Activated naive CD4-positive, alpha-beta T cell treated with anti-CD3 and anti-CD28 coated beads for 36 hours (primary cell): ENCODE data around the gene HMX3. TPM values are rescaled to one million over a fixed set of nuclear protein-coding genes. Genes with fewer than 3 reads are reported as not detected.

Experiments
- CTCF ChIA-PET: fragments of 350-600 bp; sonication (Branson Sonifier 250); formaldehyde crosslinking; loops from one replicate; lab custom pipeline; 2021; ENCODE audit warnings: antibody characterized with exemption; lab: Charles Lee
- DNase-seq: peaks from one replicate; pipeline ENCODE4 v3.0.0-alpha.2; 2020
- H3K27ac Mint-ChIP-seq: one replicate; pipeline ENCODE4 v1.8.0; 2021; ENCODE audit warnings: mild to moderate bottlenecking, mixed read lengths
- H3K27me3 Mint-ChIP-seq: one replicate; pipeline ENCODE4 v1.8.0; 2021; ENCODE audit warnings: low read depth, mixed read lengths
- H3K36me3 Mint-ChIP-seq: one replicate; pipeline ENCODE4 v1.8.0; 2021; ENCODE audit warnings: low read depth, mixed read lengths
- H3K4me1 Mint-ChIP-seq: one replicate; pipeline ENCODE4 v1.8.0; 2021; ENCODE audit warnings: low read depth, mixed read lengths
- H3K4me3 Mint-ChIP-seq: one replicate; pipeline ENCODE4 v1.8.0; 2021; ENCODE audit warnings: mild to moderate bottlenecking, moderate library complexity, mixed read lengths
- H3K9me3 Mint-ChIP-seq: one replicate; pipeline ENCODE4 v1.8.0; 2021; ENCODE audit warnings: mixed read lengths
- intact Hi-C: fragments of 100-400 bp; cut with micrococcal nuclease; formaldehyde crosslinking; loops from one replicate; pipeline ENCODE4 v1.15.1; 2023
- total RNA-seq, 2 experiments: library from RNA; stranded (reverse); gene quantifications; one replicate each; pipeline ENCODE4 v1.2.3, GENCODE V29; 2021

HMX3 gene
- total RNA-seq, 2 experiments from 2014 or later = 0.32 TPM; not detected in 1

DNA sequence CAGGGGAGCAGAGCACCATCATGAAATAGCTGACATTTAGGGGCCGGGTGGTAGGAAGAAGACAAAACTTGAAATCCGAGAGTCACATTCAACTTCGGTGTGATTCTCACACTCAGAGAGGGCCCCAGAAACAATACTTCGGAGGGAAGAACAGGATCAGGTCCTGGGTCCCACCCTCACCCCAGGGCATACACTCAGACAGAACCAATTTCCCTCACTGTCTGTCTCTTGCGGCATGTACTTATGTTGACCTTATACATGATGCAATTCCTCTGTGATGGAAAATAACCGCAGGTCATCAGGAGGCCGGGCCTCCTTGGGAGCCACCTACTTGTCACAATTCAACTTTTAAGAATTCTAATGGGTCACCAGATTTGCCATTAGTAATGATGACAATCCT is 26.3 kb upstream of the HMX3 start:
- H3K4me3 Mint-ChIP-seq = no peak overlapping the region
- intact Hi-C loops = loop anchor here (5.0 kb wide), 1 partner anchor 673 kb away; no protein-coding TSS in a partner anchor

DNA sequence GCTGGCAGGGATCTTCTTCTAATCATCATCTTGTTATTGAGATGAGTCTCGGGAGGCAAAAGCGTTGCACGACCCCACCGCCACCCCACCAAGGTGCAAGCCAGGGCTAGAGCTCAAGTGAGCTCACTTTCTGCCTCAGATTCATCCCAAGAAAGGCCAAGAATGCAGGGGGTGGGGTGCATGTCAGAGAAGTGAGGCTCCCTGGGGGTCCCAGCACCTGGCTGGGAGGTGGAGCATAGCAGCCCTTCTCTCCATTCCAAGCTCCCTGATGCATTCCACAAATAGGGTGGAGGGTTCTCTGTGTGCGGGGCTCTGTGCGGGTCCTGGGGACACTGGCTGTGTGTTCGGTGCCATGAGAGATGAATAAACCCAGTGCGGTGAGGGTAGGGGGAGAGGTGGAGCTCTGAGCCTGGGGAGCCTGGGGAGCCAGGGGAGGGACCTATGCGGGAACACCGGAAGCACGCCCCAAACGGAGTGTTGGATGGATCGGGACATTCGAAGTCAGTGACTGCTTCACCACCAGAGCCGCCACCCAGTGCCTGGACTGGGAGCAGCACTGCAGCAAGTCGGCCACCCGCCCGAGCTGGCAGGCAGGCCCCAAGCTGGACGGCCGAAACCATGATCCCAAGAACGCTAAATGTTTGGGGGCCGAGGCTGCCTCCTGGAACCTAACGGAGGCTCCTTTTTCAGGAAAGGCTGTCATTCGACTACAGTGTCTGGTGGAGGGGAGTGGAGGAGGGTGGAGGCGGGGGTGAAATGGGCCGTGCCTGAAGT is 17.9 kb upstream of the HMX3 start:
- CTCF ChIA-PET = no interaction called here
- intact Hi-C loops = no loop called here
- no peaks in the 10 kb centered on the region for H3K9me3 Mint-ChIP-seq

More for the DNA sequence above, 26.3 kb upstream of the HMX3 start:
- Mint-ChIP-seq H3K27ac (no peak overlapping the region), H3K27me3 (peaks cover 13% of the 10 kb centered on the region), H3K9me3 (no peaks in the 10 kb centered on the region), H3K4me1 (no peaks in the 10 kb centered on the region), H3K36me3 (no peaks in the 10 kb centered on the region)
- CTCF ChIA-PET = no interaction called here
- DNase-seq = no peak

GRCh38 chr10:123119081-123119480 is 16.7 kb upstream of the HMX3 start:
- Mint-ChIP-seq H3K9me3 (no peaks in the 10 kb centered on the region), H3K4me3 (no peak overlapping the region), H3K4me1 (peaks cover 2% of the 10 kb centered on the region), H3K27me3 (peaks cover 31% of the 10 kb centered on the region), H3K27ac (no peak overlapping the region), H3K36me3 (no peaks in the 10 kb centered on the region)
- intact Hi-C loops = no loop called here
- CTCF ChIA-PET = interaction anchor here (1.0 kb wide), 1 partner anchor 76 kb away, joined by 3 read pairs; no protein-coding TSS in a partner anchor
- DNase-seq = no peak

More for the DNA sequence above, 17.9 kb upstream of the HMX3 start:
- DNase-seq = no peak
- no peak overlapping the region for H3K27ac Mint-ChIP-seq
- H3K4me1 Mint-ChIP-seq = peaks cover 2% of the 10 kb centered on the region
- no peaks in the 10 kb centered on the region for H3K36me3 Mint-ChIP-seq
- peaks cover 36% of the 10 kb centered on the region for H3K27me3 Mint-ChIP-seq
- H3K4me3 Mint-ChIP-seq = no peak overlapping the region

- Mint-ChIP-seq H3K9me3 (no peaks in the 10 kb centered on the region), H3K36me3 (no peaks in the 10 kb centered on the region), H3K4me1 (no peaks in the 10 kb centered on the region), H3K27ac (no peak overlapping the region), H3K4me3 (no peak overlapping the region), H3K27me3 (peaks cover 52% of the 10 kb centered on the region)
- CTCF ChIA-PET = no interaction called here
- intact Hi-C loops = no loop called here
- no peak for DNase-seq
Measured at GRCh38 chr10:123126246-123126645, 9.5 kb upstream of the HMX3 start.

GRCh38 chr10:123129618-123130271 is 6.0 kb upstream of the HMX3 start:
- CTCF ChIA-PET = no interaction called here
- H3K36me3 Mint-ChIP-seq = no peaks in the 10 kb centered on the region
- no peak for DNase-seq
- H3K27me3 Mint-ChIP-seq = peaks cover 82% of the 10 kb centered on the region
- peaks cover 19% of the 10 kb centered on the region for H3K4me1 Mint-ChIP-seq
- no peak overlapping the region for H3K27ac Mint-ChIP-seq
- H3K4me3 Mint-ChIP-seq = no peak overlapping the region
- H3K9me3 Mint-ChIP-seq = no peaks in the 10 kb centered on the region
- intact Hi-C loops = loop anchor here (5.0 kb wide), 2 partner anchors 482 to 562 kb away; no protein-coding TSS in a partner anchor

DNA sequence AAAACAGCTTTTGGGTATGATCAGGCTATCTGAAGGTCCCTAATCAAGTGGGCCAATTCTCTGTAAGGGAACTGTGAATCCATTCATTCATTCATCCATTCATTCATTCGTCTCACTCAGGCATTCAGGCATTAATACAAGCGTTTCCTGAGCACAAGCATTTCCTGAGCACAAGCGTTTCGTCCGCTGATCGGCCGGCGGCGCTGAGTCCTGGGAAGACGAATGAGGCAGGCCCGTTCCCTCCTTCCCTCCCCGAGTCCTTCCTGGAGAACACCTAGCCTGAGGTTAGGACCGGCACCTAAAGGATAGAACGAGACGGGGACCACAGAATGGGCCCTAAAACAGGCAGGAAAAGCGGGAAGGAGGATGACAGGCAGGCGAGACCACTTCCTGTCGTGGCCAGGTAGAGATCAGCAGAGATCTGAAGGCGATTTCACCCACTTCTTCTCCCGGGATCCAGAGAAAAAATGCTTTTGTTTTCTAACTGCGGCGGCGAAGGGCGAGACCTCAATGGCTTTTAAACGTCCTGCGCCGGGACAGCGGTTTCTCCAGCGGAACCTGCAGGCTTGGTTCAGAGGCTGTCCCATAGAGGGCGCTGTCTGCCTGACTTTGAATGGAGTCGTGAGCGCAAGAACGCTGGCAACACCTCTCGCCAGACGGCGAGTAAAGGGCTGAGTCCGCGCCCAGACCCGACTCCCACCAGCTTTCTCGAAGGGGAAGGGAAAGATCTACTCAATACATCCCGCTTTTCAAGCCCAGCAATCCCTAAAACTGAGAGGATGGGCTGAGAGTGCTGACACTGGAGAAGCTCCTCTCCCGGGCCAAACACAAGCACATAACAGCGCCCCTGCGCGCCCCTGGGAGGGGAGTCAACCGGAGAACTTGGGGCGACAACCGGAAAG is 2.9 kb upstream of the HMX3 start:
- peaks cover 29% of the 10 kb centered on the region for H3K4me1 Mint-ChIP-seq
- H3K4me3 Mint-ChIP-seq = peak overlapping the region; percentile 44
- H3K27ac Mint-ChIP-seq = peak overlapping the region; percentile 2
- DNase-seq = peak; percentile 94
- H3K36me3 Mint-ChIP-seq = no peaks in the 10 kb centered on the region
- no peaks in the 10 kb centered on the region for H3K9me3 Mint-ChIP-seq
- CTCF ChIA-PET = interaction anchor here (0.7 to 2.3 kb wide), 11 partner anchors 11 to 484 kb away, joined by 3 to 18 read pairs (median 3); partner anchors contain the start of gene PSTK
- intact Hi-C loops = loop anchor here (1.0 to 5.0 kb wide), 6 partner anchors 90 to 566 kb away; no protein-coding TSS in a partner anchor
- peaks cover 75% of the 10 kb centered on the region for H3K27me3 Mint-ChIP-seq

DNA sequence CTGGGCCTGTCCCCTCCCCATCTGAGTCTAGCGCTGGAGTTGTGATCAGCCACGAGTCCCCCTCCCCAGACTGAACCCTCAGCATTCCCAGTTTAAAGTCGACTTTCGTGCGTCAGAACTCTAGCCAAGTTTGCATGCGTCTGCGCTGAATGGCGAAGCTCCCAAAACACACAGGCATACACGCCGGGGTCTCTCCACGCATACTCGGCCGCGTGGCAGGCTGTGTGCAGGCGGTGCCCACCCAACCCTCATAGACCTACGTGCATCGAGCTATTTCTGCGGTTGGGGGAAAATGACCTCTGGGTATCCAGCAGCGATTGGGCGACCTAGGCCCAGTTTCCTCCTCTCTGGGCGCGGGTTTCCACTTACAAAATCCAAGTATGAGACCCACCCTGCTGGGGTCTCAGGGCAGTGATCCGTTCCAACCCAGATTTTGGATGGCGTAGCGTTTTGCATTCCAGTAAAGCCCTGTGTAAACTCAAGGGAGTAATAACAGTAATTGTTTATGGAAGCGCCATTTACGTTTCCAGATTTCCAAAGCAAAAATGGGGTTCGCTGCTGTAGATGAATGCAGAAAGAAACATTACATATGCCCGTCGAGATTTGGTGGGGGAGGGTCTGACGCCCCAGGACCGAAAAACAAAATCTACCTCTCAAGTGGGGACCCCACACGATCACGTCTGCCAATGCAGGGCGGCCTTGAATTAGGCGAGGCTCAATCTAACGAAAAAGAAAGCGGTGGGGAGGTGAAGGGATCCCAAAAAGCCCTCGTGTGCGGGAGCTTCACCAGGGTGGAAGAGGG is 2.0 kb upstream of the HMX3 start:
- H3K27ac Mint-ChIP-seq = no peak overlapping the region
- H3K4me3 Mint-ChIP-seq = peak overlapping the region; percentile 52
- CTCF ChIA-PET = interaction anchor here (0.8 to 2.3 kb wide), 13 partner anchors 10 to 485 kb away, joined by 3 to 18 read pairs (median 4); partner anchors contain the start of gene PSTK
- peaks cover 29% of the 10 kb centered on the region for H3K4me1 Mint-ChIP-seq
- H3K9me3 Mint-ChIP-seq = no peaks in the 10 kb centered on the region
- DNase-seq = no peak
- no peaks in the 10 kb centered on the region for H3K36me3 Mint-ChIP-seq
- H3K27me3 Mint-ChIP-seq = peaks cover 75% of the 10 kb centered on the region
- intact Hi-C loops = loop anchor here (1.0 to 5.0 kb wide), 6 partner anchors 90 to 566 kb away; no protein-coding TSS in a partner anchor

DNA sequence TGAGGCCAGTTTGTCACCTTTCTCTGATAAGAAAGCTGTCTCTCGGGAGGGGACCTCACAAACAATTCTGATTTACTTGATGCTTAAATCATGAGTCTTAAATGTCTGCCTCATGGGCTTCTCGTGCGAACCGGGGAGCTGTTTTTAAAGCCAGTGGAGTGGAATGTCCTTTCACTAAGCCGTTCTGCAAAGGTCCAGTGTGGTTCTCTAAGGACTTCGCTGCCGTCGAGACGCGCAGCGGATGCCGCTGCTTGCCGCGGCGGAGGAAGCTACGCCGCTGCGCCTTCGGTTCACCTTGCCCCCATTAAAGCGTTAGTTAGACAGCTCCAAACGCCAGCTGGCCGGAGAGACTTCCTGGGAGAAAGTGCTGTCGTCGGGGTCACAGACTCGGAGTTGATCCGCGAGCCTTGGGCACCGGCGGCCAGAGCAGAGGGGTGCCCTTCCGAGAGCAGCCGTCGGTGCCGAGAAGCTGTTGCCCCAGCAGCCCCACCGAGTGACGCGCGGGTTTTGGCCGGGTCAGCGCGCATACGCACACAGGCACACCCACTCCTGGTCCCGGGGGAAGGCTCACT is 1.3 kb upstream of the HMX3 start:
- H3K4me1 Mint-ChIP-seq = peaks cover 30% of the 10 kb centered on the region
- DNase-seq = no peak

DNA sequence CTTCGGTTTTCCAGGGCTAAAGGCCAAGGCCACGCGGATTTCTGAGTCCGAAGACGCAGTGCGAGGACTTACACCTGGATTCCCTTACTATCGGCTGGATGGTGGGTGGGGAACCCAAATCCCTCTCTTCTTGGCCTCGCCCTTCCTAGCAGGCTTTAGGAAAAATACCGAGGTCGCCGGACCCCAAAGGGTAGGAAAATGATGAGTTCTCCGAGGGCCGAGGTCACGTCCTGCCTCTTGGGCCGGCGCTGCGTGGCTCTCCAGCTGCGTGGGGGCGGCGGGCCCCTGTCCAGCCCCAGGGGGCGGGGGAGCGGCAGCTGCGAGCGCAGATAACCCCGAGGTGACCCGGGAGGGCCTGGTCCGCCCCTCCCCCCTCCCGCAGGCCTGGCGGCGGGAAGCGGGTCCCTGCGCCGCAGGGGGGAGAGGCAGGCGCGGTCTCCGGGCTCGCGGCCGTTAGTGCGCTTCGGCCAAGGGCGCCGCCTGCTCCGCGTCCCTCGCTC is 805 bp upstream of the HMX3 start:
- Mint-ChIP-seq H3K9me3 (no peaks in the 10 kb centered on the region), H3K27me3 (peaks cover 76% of the 10 kb centered on the region), H3K4me1 (peaks cover 35% of the 10 kb centered on the region), H3K27ac (no peak overlapping the region), H3K4me3 (peak overlapping the region; percentile 63), H3K36me3 (no peaks in the 10 kb centered on the region)
- CTCF ChIA-PET = interaction anchor here (0.8 to 2.3 kb wide), 3 partner anchors 10 to 151 kb away, joined by 3 to 18 read pairs (median 5); no protein-coding TSS in a partner anchor
- intact Hi-C loops = loop anchor here (1.0 to 5.0 kb wide), 7 partner anchors 10 to 832 kb away; partner anchors contain the start of genes BUB3, C10orf88 and IKZF5
- no peak for DNase-seq

More for the DNA sequence above, 1.3 kb upstream of the HMX3 start:
- no peak overlapping the region for H3K27ac Mint-ChIP-seq
- intact Hi-C loops = loop anchor here (5.0 kb wide), 2 partner anchors 487 to 567 kb away; no protein-coding TSS in a partner anchor
- H3K9me3 Mint-ChIP-seq = no peaks in the 10 kb centered on the region
- H3K27me3 Mint-ChIP-seq = peaks cover 75% of the 10 kb centered on the region
- CTCF ChIA-PET = interaction anchor here (0.8 to 2.3 kb wide), 5 partner anchors 11 to 246 kb away, joined by 3 to 18 read pairs (median 5); no protein-coding TSS in a partner anchor
- no peaks in the 10 kb centered on the region for H3K36me3 Mint-ChIP-seq
- H3K4me3 Mint-ChIP-seq = peak overlapping the region; percentile 52

DNA sequence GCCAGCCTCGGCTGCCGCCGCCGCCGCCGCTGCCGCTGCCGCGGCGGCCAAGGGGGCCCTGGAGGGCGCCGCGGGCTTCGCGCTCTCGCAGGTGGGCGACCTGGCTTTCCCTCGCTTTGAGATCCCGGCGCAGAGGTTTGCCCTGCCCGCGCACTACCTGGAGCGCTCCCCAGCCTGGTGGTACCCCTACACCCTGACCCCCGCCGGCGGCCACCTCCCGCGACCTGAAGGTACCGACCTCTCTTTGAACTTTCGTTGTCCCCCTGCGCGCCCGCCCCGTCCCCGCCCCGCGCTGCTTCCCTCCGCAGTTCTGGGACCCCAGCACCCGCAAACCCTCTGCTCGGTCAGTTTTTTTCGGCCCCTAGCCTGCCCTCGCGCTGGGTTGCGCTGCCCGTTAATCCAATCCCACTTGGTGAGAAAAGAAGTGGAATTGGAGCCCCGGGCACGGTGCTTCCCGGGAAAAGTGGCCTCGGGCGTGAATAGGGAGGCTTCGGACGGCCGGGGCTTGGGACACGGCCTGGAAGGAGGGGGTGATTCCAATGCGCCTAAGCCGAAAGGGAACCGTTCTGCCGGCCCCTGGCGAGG is 543 bp downstream of the HMX3 start:
- Mint-ChIP-seq H3K36me3 (no peaks in the 10 kb centered on the region), H3K9me3 (no peaks in the 10 kb centered on the region), H3K27ac (no peak overlapping the region), H3K27me3 (peaks cover 80% of the 10 kb centered on the region), H3K4me3 (peak overlapping the region; percentile 75), H3K4me1 (peaks cover 38% of the 10 kb centered on the region)
- no peak for DNase-seq
- CTCF ChIA-PET = interaction anchor here (0.9 kb wide), 1 partner anchor 14 kb away, joined by 3 read pairs; no protein-coding TSS in a partner anchor
- intact Hi-C loops = loop anchor here (5.0 kb wide), 2 partner anchors 184 to 831 kb away; partner anchors contain the start of gene C10orf88
